IMR-90 (cell line): ENCODE data around the gene AGMO.

Experiments used
- CTCF ChIP-seq: conservative IDR thresholded peaks from 2 replicates; pipeline ENCODE4 v1.5.1; 2012; ENCODE audit warnings: mild to moderate bottlenecking, low read depth, low read length, improper control_type of control experiment
- ELK1 ChIP-seq: fragments of 150-350 bp; IDR thresholded peaks from 2 replicates; pipeline ENCODE4 v1.6.1; 2016; ENCODE audit warnings: low read depth, mild to moderate bottlenecking, low read length, moderate library complexity, borderline replicate concordance
- MAFK ChIP-seq: IDR thresholded peaks from 2 replicates; pipeline ENCODE4 v1.6.1; 2012; ENCODE audit warnings: low read depth, low read length, improper control_type of control experiment
- MAZ ChIP-seq: IDR thresholded peaks from 2 replicates; pipeline ENCODE4 v1.6.1; 2012; ENCODE audit warnings: low read depth, mild to moderate bottlenecking, low read length, improper control_type of control experiment, moderate library complexity, borderline replicate concordance
- POLR2A ChIP-seq: IDR thresholded peaks from 2 replicates; pipeline ENCODE4 v1.6.1; 2012; ENCODE audit warnings: mild to moderate bottlenecking, low read depth, low read length
- RAD21 ChIP-seq: IDR thresholded peaks from 2 replicates; pipeline ENCODE4 v1.6.1; 2012; ENCODE audit warnings: low read length, improper control_type of control experiment
- RCOR1 ChIP-seq: IDR thresholded peaks from 2 replicates; pipeline ENCODE4 v1.6.1; 2012; ENCODE audit warnings: mild to moderate bottlenecking, low read length, improper control_type of control experiment; ENCODE audit not compliant: insufficient replicate concordance
- RFX5 ChIP-seq: IDR thresholded peaks from 2 replicates; pipeline ENCODE4 v1.8.0; 2012; ENCODE audit warnings: low read depth, mild to moderate bottlenecking, low read length, moderate library complexity
- SMC3 ChIP-seq: fragments of 150-350 bp; IDR thresholded peaks from 2 replicates; pipeline ENCODE4 v1.6.1; 2016; ENCODE audit warnings: low read depth, mild to moderate bottlenecking, antibody characterized with exemption, low read length, moderate library complexity

- TF ChIP-seq POLR2A (no peak), CTCF (no peak), RCOR1 (no peak), RFX5 (no peak), RAD21 (no peak), MAFK (no peak), MAZ (no peak), SMC3 (no peak), ELK1 (no peak)
Observed at GRCh38 chr7:15341817-15342216, 220.0 kb downstream of the AGMO start.
